IPS-18c (cell line): ENCODE data around the gene LRP3.

ENCODE experiments used
- H3K4me3 ChIP-seq: 2 replicates; pipeline ENCODE4 v1.7.0; 2013; ENCODE audit warnings: low read depth, mild to moderate bottlenecking, low read length, moderate library complexity; ENCODE audit not compliant: insufficient read depth
- H3K9me3 ChIP-seq: one replicate; pipeline ENCODE4 v1.6.1; 2013; ENCODE audit warnings: mild to moderate bottlenecking, low read length, moderate library complexity; ENCODE audit not compliant: control insufficient read depth, insufficient read depth

LRP3 gene

DNA sequence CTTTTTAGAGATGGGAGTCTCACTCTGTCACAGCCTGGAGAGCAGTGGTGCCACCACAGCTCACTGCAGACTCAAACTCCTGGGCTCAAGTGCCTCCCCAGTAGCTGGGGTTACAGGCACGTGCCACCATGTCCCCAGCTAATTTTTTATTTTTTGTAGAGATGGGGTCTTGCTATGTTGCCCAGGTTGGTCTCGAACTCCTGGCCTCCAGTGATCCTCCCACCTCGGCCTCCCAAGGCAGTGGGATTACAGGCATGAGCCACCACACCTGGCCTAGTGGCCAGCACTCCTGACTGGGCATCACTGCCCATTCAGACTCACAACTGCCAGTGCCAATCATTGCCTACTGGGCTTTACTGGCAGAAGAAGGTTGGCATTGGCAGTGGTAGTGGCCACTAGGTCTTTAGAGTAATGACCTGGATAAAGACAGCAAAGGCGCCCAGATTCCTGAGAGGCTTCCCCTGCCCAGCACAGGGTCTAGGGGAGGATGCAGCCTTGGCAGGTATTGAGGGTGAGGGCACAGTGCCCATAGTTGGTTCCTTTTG lies 58.4 kb downstream of the LRP3 start:
- Histone ChIP-seq H3K9me3 (no peaks in the 10 kb centered on the region), H3K4me3 (no peak overlapping the region)

DNA sequence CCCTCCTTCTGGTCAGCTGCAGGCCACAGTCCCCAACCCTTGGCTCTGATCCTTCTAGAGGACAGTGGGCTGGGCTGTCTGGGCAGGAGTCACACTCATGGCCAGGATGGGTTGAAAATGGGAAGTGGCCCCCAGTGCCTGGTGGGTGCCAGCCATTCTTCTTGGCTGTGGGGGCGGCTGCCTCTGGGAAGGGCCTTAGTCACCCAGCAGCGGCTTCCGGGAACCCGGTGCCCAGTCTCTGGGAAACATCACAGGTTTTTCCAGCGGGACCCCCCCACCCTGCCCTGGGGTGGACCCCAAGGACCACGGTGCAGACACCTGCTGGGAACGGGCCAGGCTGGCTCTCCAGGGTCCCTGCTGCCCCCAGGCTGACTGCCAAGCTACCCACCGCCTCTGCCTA lies 58.8 kb downstream of the LRP3 start:
- Histone ChIP-seq H3K9me3 (no peaks in the 10 kb centered on the region), H3K4me3 (no peak overlapping the region)

DNA sequence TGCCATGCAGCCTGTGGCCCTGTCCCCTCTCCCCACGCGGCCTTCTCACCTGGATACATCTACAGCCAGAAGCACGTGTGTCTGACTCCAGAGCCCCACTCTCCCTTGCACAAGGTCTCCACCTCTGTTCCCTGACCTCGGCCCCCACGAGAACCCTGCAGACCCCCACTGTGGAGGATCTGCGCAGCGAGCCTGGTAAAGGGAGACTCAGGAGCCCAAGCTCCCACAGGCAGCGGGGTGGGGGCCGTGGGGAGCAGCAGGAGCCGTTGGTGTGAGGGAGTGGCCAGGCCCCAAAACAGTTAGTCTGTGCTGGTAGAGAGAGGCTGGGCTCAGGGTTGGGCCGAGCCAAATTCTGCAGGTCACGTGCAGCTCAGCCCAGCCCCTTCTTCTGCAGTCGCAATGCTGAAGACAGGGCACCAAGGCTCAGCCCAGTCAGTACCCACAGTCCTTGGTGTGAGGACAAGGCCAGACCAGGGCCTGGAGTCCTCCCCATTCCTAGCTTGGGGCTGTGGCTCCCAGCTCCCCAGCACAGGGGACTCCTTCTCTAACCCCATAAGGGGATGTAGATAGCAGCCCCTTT lies 60.2 kb downstream of the LRP3 start:
- no peaks in the 10 kb centered on the region for H3K9me3 ChIP-seq
- no peak overlapping the region for H3K4me3 ChIP-seq

DNA sequence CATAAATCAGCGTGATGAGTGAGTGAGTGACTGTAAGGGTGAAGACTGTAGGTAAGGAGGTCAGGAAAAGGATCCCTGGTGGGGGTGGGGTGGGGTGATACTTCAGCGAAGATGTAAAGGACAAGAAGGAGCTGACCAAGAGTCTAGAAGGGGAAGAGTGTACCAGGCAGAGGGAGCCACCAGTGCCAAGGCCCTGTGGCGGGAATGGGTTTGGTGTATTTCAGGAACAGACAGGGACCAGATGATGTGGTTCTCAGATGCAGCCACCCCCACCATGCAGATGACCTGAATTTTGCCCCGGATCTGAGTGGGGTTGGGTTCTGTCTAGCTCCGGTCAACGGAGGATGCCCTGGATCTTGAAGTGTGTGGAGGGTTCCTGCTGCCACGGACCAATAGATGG lies 61.7 kb downstream of the LRP3 start:
- H3K9me3 ChIP-seq, result no peaks in the 10 kb centered on the region
- no peak overlapping the region for H3K4me3 ChIP-seq

DNA sequence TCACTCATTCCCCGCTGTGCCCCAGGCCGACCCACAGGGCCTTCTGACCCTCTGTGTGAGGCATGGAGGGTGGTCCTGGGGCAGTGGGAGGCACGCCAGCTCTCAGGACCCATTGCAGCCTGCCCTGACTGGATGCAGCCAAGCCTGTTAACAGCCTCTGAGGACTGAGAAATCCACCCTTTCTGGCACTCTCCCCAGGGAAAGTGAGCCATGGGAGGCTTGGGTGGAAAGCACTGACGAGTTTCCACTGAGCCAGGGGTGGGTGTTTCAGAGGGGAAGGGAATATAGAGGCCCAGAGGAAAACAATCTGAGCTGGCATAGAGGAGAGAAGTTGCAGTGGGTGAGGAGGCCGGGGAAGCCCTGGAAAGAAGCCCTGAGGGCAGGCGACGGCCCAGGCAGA lies 62.1 kb downstream of the LRP3 start:
- H3K9me3 ChIP-seq, result no peaks in the 10 kb centered on the region

DNA sequence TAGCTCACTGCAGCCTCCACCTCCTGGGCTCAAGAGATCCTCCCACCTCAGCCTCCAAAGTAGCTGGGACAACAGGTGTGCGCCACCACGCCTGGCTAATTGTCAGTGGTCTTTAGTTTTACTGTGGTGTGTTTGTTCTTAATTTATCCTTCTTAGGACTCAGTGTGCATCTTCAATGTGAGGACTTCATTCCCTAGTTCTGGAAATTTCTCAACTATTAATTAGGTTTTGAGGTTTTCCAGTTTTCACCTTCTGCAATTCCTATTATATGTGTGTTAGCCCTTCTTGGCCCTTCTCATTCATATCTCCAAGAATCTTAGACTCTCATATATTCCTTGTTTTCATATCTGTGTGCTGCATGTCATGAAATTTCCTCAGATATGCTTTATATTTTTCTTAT lies 63.7 kb downstream of the LRP3 start:
- Histone ChIP-seq H3K9me3 (no peaks in the 10 kb centered on the region), H3K4me3 (no peak overlapping the region)

More for the DNA sequence above, 62.1 kb downstream of the LRP3 start:
- no peak overlapping the region for H3K4me3 ChIP-seq
